HG03469 (cell line): ENCODE measurements around the gene TBXAS1.

Experiments used
- ATAC-seq: cut with Tn5 transposase; IDR thresholded peaks from one replicate; pipeline ENCODE4 v1.9.1; 2021; ENCODE audit warnings: mild to moderate bottlenecking, moderate library complexity, moderate number of reproducible peaks; ENCODE audit not compliant: unreplicated experiment

Gene TBXAS1

GRCh38 chr7:139829025-139829774, at the start of gene TBXAS1:
TBXAS1 (plus strand) TSS chr7:139829264; CDS start chr7:139829391, 127 bp downstream.
- ATAC-seq: no peak

DNA sequence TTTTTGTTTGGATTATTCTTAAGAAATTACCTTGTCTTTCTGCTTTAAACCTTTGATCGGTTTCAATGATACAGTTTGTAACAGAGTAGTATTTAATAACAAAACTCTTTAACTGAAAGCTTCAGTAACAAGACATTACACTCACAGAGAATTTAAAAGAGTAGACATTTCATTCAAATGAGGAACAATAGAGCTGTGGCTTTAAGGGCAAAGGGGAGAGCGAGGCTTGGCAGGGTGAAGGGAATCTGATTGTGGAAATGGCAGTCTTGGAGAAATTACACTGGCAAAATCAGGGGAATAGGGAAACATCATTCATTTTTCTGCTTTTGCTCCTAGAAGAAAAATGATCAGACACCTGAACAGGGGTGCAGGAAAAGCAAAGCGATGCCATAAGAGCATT, 46.1 kb upstream of the TBXAS1 start:
- no peak for ATAC-seq

DNA sequence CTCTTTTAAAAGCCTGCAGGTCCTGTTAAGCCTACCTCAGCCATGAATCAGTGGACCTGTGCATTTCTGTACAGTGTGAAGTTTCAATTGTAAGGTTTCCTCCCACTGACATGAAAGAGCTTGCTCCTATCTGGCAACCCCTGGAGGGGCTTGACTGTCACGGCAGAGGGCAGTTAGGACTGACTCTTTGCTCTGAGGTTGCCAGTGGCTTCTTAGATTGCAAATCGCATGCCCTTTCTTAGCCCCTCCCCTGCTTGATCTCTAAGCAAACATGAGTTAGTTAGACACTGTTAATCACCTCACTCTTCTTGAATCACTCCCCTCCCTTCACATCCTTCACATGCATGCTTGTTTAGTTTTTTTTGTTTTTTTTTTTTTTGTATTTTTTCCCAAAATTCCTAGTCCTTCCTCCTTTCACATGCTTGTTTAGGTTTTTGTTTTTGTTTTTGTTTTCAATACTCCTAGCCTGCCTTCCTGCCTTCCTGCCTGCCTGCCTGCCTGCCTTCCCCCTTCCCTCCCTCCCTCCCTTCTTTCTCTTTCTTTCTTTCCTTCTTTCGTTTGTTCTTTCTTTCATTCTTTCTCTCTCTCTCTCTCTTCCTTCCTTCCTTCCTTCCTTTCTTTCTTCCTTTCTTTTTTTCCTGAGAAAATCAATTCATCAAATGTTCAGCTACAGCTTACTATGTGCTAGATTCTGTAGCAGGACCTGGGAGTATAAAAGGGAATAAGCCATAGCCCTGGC, 45.2 kb upstream of the TBXAS1 start:
- no peak for ATAC-seq

DNA sequence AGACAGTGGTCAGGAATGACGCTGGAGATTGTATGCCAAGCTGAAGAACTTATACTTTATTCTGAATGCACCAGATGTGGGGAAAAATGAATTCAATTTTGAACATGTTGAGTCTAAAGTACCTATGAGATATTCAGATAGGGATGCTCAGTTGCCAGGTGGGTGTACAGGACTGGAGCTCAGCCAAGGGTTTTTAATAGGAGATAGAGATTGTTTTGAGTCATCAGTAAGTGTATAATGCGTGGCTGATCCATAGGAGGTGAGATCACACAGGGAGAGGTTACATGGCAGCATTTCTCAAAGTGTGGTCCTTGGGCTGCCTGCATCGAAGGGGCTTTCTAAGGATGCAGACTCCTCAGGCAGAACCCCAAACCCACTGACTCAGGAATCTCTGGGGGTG, 44.4 kb upstream of the TBXAS1 start:
- ATAC-seq: no peak

- no peak for ATAC-seq
These were observed 37.7 kb upstream of the TBXAS1 start for GRCh38 chr7:139791316-139791715.

- no peak for ATAC-seq
These were observed 31.5 kb upstream of the TBXAS1 start for GRCh38 chr7:139797607-139798006.

- ATAC-seq: peak; percentile 75
These were observed 30.8 kb upstream of the TBXAS1 start for GRCh38 chr7:139798221-139798620.

DNA sequence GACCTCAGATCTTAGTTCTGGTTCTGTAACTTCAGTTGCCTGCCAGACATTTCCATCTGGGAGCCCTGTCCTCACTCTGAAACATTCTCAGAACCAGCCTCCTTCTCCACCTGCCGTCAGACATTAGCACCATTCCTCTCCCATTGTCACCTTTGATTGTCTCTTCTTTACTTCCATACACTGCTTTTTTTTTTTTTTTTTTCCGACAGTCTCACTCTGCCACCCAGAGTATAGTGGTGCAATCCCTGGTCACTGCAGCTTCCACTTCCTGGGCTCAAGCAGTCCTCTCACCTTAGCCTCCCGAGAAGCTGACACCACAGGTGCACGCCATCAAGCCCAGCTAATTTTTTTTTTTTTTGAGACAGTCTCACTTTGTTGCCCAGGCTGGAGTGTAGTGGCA, 30.2 kb upstream of the TBXAS1 start:
- ATAC-seq: no peak

- no peak for ATAC-seq
These were observed 29.5 kb upstream of the TBXAS1 start for GRCh38 chr7:139799586-139799985.

DNA sequence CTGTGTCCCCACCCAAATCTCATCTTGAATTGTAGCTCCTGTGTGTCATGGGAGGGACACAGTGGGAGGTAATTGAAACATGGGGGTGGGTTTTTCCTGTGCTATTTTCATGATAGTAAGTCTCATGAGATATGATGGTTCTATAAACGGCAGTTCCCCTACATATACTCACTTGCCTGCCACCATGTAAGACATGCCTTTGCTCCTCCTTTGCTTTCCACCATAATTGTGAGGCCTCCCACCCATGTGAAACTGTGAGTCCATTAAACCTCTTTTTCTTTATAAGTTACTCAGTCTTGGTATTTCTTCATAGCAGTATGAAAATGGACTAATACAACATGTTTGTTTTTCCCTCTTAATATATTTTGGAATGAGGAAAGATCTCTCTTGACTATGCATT, 24.5 kb upstream of the TBXAS1 start:
- ATAC-seq: no peak

DNA sequence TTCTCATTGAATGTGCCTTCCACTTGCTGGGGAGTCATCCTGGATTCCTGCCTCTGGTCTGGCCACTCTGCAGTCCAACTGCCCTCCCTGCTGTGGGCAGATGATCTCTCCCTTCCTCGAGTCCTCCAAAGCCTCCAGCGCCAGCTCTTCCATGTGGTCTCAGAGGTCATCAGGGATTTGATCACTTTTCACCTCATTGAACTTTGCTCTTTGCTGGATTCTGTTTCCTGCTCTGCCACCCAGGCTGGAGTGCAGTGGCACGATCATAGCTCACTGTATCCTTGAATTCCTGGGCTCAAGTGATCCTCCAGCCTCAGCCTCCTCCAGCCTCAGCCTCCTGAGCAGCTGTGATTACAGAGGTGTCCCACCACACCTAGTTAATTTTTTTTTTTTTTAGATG, 22.1 kb upstream of the TBXAS1 start:
- ATAC-seq: no peak

- ATAC-seq: no peak
These were observed 20.6 kb upstream of the TBXAS1 start for GRCh38 chr7:139808427-139808826.

GRCh38 chr7:139808846-139809442, 20.1 kb upstream of the TBXAS1 start:
- no peak for ATAC-seq

DNA sequence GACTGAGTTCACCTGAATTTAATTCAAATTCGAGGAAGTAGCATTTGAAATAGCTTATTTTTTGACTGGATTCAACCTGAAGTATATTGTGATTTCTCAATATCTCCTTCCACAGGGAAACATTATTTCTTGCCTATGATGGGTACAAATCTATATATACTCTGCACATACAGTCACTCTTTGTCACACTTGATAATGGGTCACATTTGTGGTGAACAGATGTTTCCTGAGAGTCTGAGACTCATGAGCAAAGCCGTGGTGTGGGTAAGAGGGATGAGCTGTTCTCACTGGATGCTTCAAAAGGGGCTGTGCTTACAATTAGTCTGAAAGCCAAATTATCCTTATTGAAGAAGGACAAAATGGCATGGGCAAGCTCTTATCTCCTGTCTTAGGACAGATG, 18.0 kb upstream of the TBXAS1 start:
- no peak for ATAC-seq

GRCh38 chr7:139813151-139813550, 15.9 kb upstream of the TBXAS1 start:
- ATAC-seq: no peak

GRCh38 chr7:139813689-139814088, 15.4 kb upstream of the TBXAS1 start:
- no peak for ATAC-seq

GRCh38 chr7:139817249-139817648, 11.8 kb upstream of the TBXAS1 start:
- ATAC-seq: no peak

DNA sequence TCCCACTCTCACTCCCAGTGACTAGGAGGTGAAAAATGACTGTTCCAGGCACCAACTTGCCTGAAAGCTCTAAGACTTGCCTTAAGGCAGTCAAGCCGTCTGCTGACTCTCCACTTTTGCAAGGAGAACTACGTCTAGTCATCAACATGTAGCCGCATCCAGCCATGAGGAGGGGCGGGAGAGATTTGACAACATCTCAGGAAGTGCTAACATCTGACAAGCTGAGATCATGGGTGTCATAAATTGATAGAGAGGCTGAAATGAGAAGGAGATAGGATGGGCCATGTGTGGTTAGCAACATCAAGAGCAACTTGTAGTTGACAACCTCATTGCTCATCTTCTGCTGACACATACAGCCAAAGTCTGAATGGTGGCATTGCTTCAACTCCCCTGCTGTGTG, 9.0 kb upstream of the TBXAS1 start:
- ATAC-seq: no peak

DNA sequence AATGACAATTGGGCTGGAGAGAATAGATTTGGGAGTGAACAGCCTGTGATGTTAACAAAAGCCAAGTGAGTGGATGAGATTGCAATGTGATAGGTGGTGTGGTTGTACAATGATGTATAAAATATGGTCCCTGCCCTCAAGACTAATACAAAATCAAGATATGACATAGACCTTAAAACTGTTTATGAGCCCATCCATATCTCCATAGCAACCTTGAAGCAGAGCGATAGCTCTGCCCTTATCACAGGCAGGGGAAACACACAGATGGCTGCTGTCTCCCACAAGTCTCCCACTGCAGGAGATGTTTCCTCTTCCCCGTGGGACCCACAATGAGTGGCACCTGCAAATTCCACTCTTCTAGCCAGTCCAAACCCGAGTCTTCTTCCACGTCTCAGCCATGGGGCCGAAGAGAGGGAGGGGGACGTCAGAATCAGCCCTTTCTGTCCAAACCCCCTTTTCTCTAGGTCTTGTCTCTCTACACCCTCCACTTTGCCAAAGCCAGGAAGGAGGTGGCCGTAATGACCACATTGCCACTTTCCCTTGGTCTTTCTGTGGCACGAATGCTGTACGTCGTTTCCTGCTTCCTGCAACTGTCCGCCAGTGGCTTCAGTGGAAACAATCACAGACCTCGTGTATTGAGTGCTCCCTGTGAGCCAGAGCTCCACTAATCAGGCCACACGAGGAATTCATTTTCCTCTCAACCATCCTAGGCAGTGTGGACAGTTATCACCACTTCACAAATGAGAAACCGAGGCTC, 7.5 kb upstream of the TBXAS1 start:
- no peak for ATAC-seq

DNA sequence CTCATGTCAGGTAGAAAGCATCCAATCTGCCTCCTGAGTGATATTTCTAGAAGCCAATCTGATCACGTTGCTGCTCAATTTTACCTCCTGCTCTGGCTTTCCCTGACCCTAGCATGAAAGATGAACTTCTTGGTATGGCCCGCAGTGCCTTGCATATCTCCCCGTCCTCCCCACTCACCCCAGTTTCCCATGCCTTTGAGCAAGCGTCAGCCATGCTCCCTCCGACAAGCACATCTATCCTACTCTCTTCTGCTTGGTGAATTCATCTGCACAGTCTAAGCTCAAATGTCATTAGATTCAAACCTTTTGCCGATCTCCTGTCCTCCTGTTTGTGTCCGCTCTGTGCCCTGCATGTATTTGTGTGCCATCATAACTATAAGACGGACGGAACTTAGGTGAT, 6.2 kb upstream of the TBXAS1 start:
- ATAC-seq: no peak

- no peak for ATAC-seq
These were observed 5.0 kb upstream of the TBXAS1 start for GRCh38 chr7:139823959-139824521.
